H1 (cell line): ENCODE results near the gene GPS1. TPM values are rescaled to one million over a fixed set of nuclear protein-coding genes. Genes with fewer than 3 reads are reported as not detected.

Experiments
- CTCF ChIA-PET: fragments of 300-600 bp; sonication (Branson Sonifier 250); formaldehyde crosslinking; loops from one replicate; lab custom pipeline; 2021; ENCODE audit not compliant: partially characterized antibody; lab: Charles Lee
- POLR2A ChIA-PET: fragments of 300-600 bp; sonication (Branson Sonifier 250); formaldehyde crosslinking; loops from one replicate; lab custom pipeline; 2021; ENCODE audit warnings: inconsistent platforms; ENCODE audit not compliant: partially characterized antibody; lab: Charles Lee
- DNase-seq, 2 experiments: peaks; one replicate each; pipeline versions ENCODE4 v3.0.0 to v3.0.0-alpha.2; 2010 to 2022; ENCODE audit warnings: low spot score in 2 of 2, low read depth in 1 of 2, mixed read lengths in 1 of 2
- FAIRE-seq: peaks from 2 replicates; lab custom pipeline; 2011; peaks lifted over from hg19 to GRCh38; lab: Jason Lieb, UNC
- H2AFZ ChIP-seq: 2 replicates; pipeline ENCODE4 v1.8.1; 2012; ENCODE audit warnings: low read length, inconsistent platforms
- H2AK5ac ChIP-seq: 2 replicates; pipeline ENCODE4 v1.6.1; 2013; ENCODE audit warnings: low read depth, low read length
- H2BK120ac ChIP-seq: replicated peaks from 2 replicates; pipeline ENCODE3; 2013; ENCODE audit warnings: low read depth, low read length, inconsistent platforms
- H2BK12ac ChIP-seq: 2 replicates; pipeline ENCODE4 v1.6.1; 2013; ENCODE audit warnings: low read depth, low read length
- H2BK15ac ChIP-seq: 2 replicates; pipeline ENCODE4 v1.6.1; 2013; ENCODE audit warnings: low read length
- H2BK20ac ChIP-seq: 2 replicates; pipeline ENCODE4 v1.6.1; 2013; ENCODE audit warnings: low read length
- H2BK5ac ChIP-seq: 2 replicates; pipeline ENCODE4 v1.6.1; 2013; ENCODE audit warnings: low read depth, low read length
- H3K14ac ChIP-seq: 2 replicates; pipeline ENCODE4 v1.6.1; 2013; ENCODE audit warnings: inconsistent platforms; ENCODE audit not compliant: insufficient read length
- H3K18ac ChIP-seq: 2 replicates; pipeline ENCODE4 v1.6.1; 2013; ENCODE audit warnings: low read length; ENCODE audit errors: extremely low read depth
- H3K23ac ChIP-seq: 2 replicates; pipeline ENCODE4 v1.6.1; 2013; ENCODE audit warnings: inconsistent platforms; ENCODE audit not compliant: insufficient read length
- H3K23me2 ChIP-seq: 2 replicates; pipeline ENCODE4 v1.6.1; 2013; ENCODE audit warnings: low read depth, low read length
- H3K27ac ChIP-seq: 2 replicates; pipeline ENCODE4 v1.6.1; 2011; ENCODE audit warnings: low read depth, low read length, inconsistent platforms
- H3K27me3 ChIP-seq, 4 experiments: replicated peaks in 1 of 4; 1 replicate in 1 of 4; 2 replicates in 3 of 4; pipeline versions ENCODE4 v1.6.1 to v1.8.1; 2011 to 2013; ENCODE audit warnings: low read length in 3 of 4, mild to moderate bottlenecking in 3 of 4, inconsistent platforms in 2 of 4, mixed read lengths in 2 of 4, moderate library complexity in 1 of 4; ENCODE audit not compliant: control insufficient read depth in 3 of 4, insufficient read depth in 3 of 4; ENCODE audit errors: extremely low read depth in 1 of 4
- H3K36me3 ChIP-seq, 4 experiments: 2 replicates each; pipeline versions ENCODE4 v1.6.1 to v1.8.1; 2011 to 2013; ENCODE audit warnings: mild to moderate bottlenecking in 4 of 4, low read length in 3 of 4, moderate library complexity in 2 of 4, control low read depth in 1 of 4, inconsistent platforms in 1 of 4; ENCODE audit not compliant: insufficient read depth in 4 of 4, control insufficient read depth in 2 of 4
- H3K4ac ChIP-seq: replicated peaks from 2 replicates; pipeline ENCODE3; 2013; ENCODE audit warnings: low read length, low read depth, mixed read lengths, inconsistent platforms; ENCODE audit not compliant: insufficient read length
- H3K4me1 ChIP-seq, 4 experiments: replicated peaks in 1 of 4; 1 replicate in 1 of 4; 2 replicates in 3 of 4; pipeline versions ENCODE4 v1.6.1 to v1.8.1; 2011 to 2013; ENCODE audit warnings: low read length in 3 of 4, inconsistent platforms in 2 of 4, mixed read lengths in 1 of 4; ENCODE audit not compliant: insufficient read depth in 4 of 4, control insufficient read depth in 3 of 4
- H3K4me2 ChIP-seq, 2 experiments: 2 replicates each; pipeline versions ENCODE4 v1.6.1 to v1.8.1; 2011 to 2013; ENCODE audit warnings: low read depth in 2 of 2, low read length in 2 of 2, control low read depth in 1 of 2, inconsistent platforms in 1 of 2, mild to moderate bottlenecking in 1 of 2; ENCODE audit not compliant: insufficient read depth in 1 of 2
- H3K4me3 ChIP-seq, 4 experiments: fragments of 200-600, 300-600 bp in 1 of 4; sonication (generic), shearing (Covaris generic), sonication (Bioruptor Twin) in 1 of 4; 2 replicates each; pipeline versions ENCODE4 v1.5.1 to v1.8.1; 2011 to 2016; ENCODE audit warnings: low read length in 4 of 4, low read depth in 3 of 4, control low read depth in 2 of 4, inconsistent platforms in 2 of 4, mild to moderate bottlenecking in 2 of 4, mixed read lengths in 1 of 4, moderate library complexity in 1 of 4; ENCODE audit not compliant: insufficient read depth in 2 of 4; ENCODE audit errors: extremely low read depth in 1 of 4
- H3K56ac ChIP-seq: replicated peaks from 2 replicates; pipeline ENCODE3; 2013; ENCODE audit warnings: low read depth, mild to moderate bottlenecking, mixed read lengths, low read length, inconsistent platforms; ENCODE audit not compliant: insufficient read length
- H3K79me1 ChIP-seq: 2 replicates; pipeline ENCODE4 v1.6.1; 2013; ENCODE audit warnings: low read depth, low read length, control low read depth
- H3K79me2 ChIP-seq, 2 experiments: 2 replicates each; pipeline versions ENCODE4 v1.6.1 to v1.8.1; 2012 to 2013; ENCODE audit warnings: low read length in 2 of 2, mild to moderate bottlenecking in 2 of 2, inconsistent platforms in 1 of 2; ENCODE audit not compliant: insufficient read depth in 2 of 2, control insufficient read depth in 1 of 2
- H3K9ac ChIP-seq, 4 experiments: replicated peaks in 1 of 4; 1 replicate in 1 of 4; 2 replicates in 3 of 4; pipeline versions ENCODE4 v1.6.1 to v1.8.1; 2011 to 2013; ENCODE audit warnings: low read depth in 3 of 4, low read length in 3 of 4, control low read depth in 2 of 4, mild to moderate bottlenecking in 2 of 4, moderate library complexity in 2 of 4, inconsistent platforms in 1 of 4; ENCODE audit errors: extremely low read depth in 1 of 4
- H3K9me3 ChIP-seq, 2 experiments: 2 replicates each; pipeline versions ENCODE4 v1.6.1 to v1.8.1; 2012 to 2013; ENCODE audit warnings: mild to moderate bottlenecking in 2 of 2, moderate library complexity in 2 of 2, control low read depth in 1 of 2, inconsistent platforms in 1 of 2, low read depth in 1 of 2, low read length in 1 of 2, mixed read lengths in 1 of 2; ENCODE audit not compliant: insufficient read depth in 2 of 2
- H4K20me1 ChIP-seq, 2 experiments: replicated peaks in 1 of 2; 2 replicates each; pipeline versions ENCODE3 to v1.8.1; 2011 to 2013; ENCODE audit warnings: inconsistent platforms in 2 of 2, low read length in 2 of 2, mild to moderate bottlenecking in 1 of 2; ENCODE audit not compliant: insufficient read depth in 2 of 2, control insufficient read depth in 1 of 2
- H4K5ac ChIP-seq: 2 replicates; pipeline ENCODE4 v1.6.1; 2013; ENCODE audit warnings: low read length, low read depth, mixed read lengths, inconsistent platforms; ENCODE audit not compliant: insufficient read length
- H4K8ac ChIP-seq: 2 replicates; pipeline ENCODE4 v1.8.0; 2013; ENCODE audit warnings: mild to moderate bottlenecking, moderate library complexity, low read length, inconsistent platforms; ENCODE audit not compliant: insufficient read depth; ENCODE audit errors: extremely low read depth
- H4K91ac ChIP-seq: replicated peaks from 2 replicates; pipeline ENCODE3; 2013; ENCODE audit warnings: low read length, mixed read lengths, inconsistent platforms; ENCODE audit not compliant: insufficient read length
- CBX8 ChIP-seq: fragments of 300-800, 300-1000 bp; sonication (generic); IDR thresholded peaks from 2 replicates; pipeline ENCODE4 v1.7.1; 2016; ENCODE audit warnings: low read depth, low read length, borderline replicate concordance
- POLR2A ChIP-seq, 2 experiments: IDR thresholded peaks; 1 replicate in 1 of 2; 2 replicates in 1 of 2; pipeline ENCODE4 v1.6.1; 2011; ENCODE audit warnings: low read depth in 2 of 2, low read length in 2 of 2, mild to moderate bottlenecking in 2 of 2; ENCODE audit errors: control extremely low read depth in 1 of 2
- POLR2AphosphoS5 ChIP-seq: IDR thresholded peaks from 2 replicates; pipeline ENCODE4 v1.6.1; 2011; ENCODE audit warnings: low read depth, low read length
- TAF1 ChIP-seq: IDR thresholded peaks from 2 replicates; pipeline ENCODE4 v1.6.1; 2011; ENCODE audit warnings: mild to moderate bottlenecking, low read depth, low read length
- WGBS, 2 experiments: shearing (Covaris generic) in 1 of 2; methylation state at CpG; one replicate each; pipeline versions ENCODE4 v1.1.6 to v1.1.7; 2013 to 2015; ENCODE audit warnings: low lambda C conversion rate in 2 of 2, mixed read lengths in 2 of 2, inconsistent platforms in 1 of 2, low coverage in 1 of 2, missing lambda C conversion rate in 1 of 2; ENCODE audit not compliant: insufficient replicate concordance in 2 of 2, insufficient coverage in 1 of 2, insufficient read length in 1 of 2; ENCODE audit errors: extremely low coverage in 1 of 2, missing lambda C conversion rate in 1 of 2; 5-methylcytosine and 5-hydroxymethylcytosine counted together
- polyA plus RNA-seq, 7 experiments: library from polyadenylated mRNA; depleted of rRNA in 3 of 7; stranded (reverse) in 5 of 7; unstranded in 2 of 7; fragments of >200 nt in 5 of 7; fragments of 200-250 nt in 2 of 7; gene quantifications; 1 replicate in 5 of 7; 2 replicates in 1 of 7; 4 replicates in 1 of 7; pipeline versions ENCODE4 v1.2.1 to v1.2.3, GENCODE V29; 2011 to 2013; ENCODE audit warnings: missing spikeins in 2 of 7, mixed read lengths in 2 of 7
- total RNA-seq: library from RNA; stranded (reverse); fragmentation: NEBNext Ultra II Directional; extraction: Animal tissue kit (Norgen Biotek cat#: 25700); gene quantifications from 2 replicates; pipeline ENCODE4 v1.2.1, GENCODE V29; 2021

The GPS1 gene
- total and polyA plus RNA-seq, 2 of the 8 experiments (the other 6 are each of a cell fraction or from before 2014, with no cell fraction given) = 153 to 277 TPM

- H4K91ac ChIP-seq = no peak overlapping the region
- no peak overlapping the region for H3K27ac ChIP-seq
- peaks cover 4 to 7% of the 10 kb centered on the region in 2 experiments for H4K20me1 ChIP-seq
- H2BK5ac ChIP-seq = no peak overlapping the region
- peaks cover 0 to 12% of the 10 kb centered on the region in 2 experiments; a peak in 1 of 4 replicates for H3K79me2 ChIP-seq
- peaks cover 6% of the 10 kb centered on the region; the same call in 1 of the 2 replicates for H3K79me1 ChIP-seq
- no peak overlapping the region for H2BK20ac ChIP-seq
- no peak overlapping the region for H2BK120ac ChIP-seq
- no peak for FAIRE-seq
- no peak overlapping the region for H3K14ac ChIP-seq
- H4K5ac ChIP-seq = no peak overlapping the region
- no peak overlapping the region for H3K4me3 ChIP-seq
- H3K9ac ChIP-seq = no peak overlapping the region
- H3K4me2 ChIP-seq = no peak overlapping the region
- H3K23ac ChIP-seq = no peak overlapping the region
- no peak overlapping the region for H3K56ac ChIP-seq
- H3K27me3 ChIP-seq = no peaks in the 10 kb centered on the region; a peak in 1 of 7 replicates
- no peak overlapping the region for H4K8ac ChIP-seq
- H2BK12ac ChIP-seq = no peak overlapping the region
- H2BK15ac ChIP-seq = no peak overlapping the region
- no peak overlapping the region for H2AFZ ChIP-seq
- no peak overlapping the region for H3K4ac ChIP-seq
- POLR2A ChIA-PET = interaction anchor here (1.4 to 13.2 kb wide), 4 partner anchors 8 to 346 kb away, joined by 3 to 161 read pairs (median 8); partner anchors contain the start of genes CENPX, DUS1L, LRRC45 and MRPL12
- H3K18ac ChIP-seq = no peak overlapping the region
- TF ChIP-seq CBX8 = no peak
- no peak for TF ChIP-seq TAF1
- no peak for TF ChIP-seq POLR2AphosphoS5
- no peak for TF ChIP-seq POLR2A (IDR thresholded peaks at IDR 0.05; ENCODE audit: control extremely low read depth in 1 of 2, low read depth in 2 of 2, low read length in 2 of 2)
- H3K23me2 ChIP-seq = peaks cover 6% of the 10 kb centered on the region; the same call in 1 of the 2 replicates
- H3K9me3 ChIP-seq = no peaks in the 10 kb centered on the region
- CTCF ChIA-PET = interaction anchor here (1.1 to 1.7 kb wide), 4 partner anchors 9 to 25 kb away, joined by 3 to 6 read pairs (median 4); no protein-coding TSS in a partner anchor
- 88% methylated on average over 6 of the region's 8 CpGs; no CpG with 5 or more reads in 1 of the 2 experiments for WGBS, 2 experiments
- H3K4me1 ChIP-seq = peaks cover 0 to 11% (median 6%) of the 10 kb centered on the region in 4 experiments; a peak in 5 of 7 replicates
- H2AK5ac ChIP-seq = no peak overlapping the region
- DNase-seq = no peak
- peaks cover 0 to 9% (median 3%) of the 10 kb centered on the region in 4 experiments; a peak in 3 of 8 replicates for H3K36me3 ChIP-seq
Observed at GRCh38 chr17:82049106-82049505, 2.6 kb upstream of the GPS1 start.
